ENCODE measurements around the gene GPER1. TPM values are rescaled to one million over a fixed set of nuclear protein-coding genes. Genes with fewer than 3 reads are reported as not detected.

Gene GPER1
- polyA plus RNA-seq, 1 experiment: 1.4 TPM

GRCh38 chr7:1099637-1100036 lies 11.7 kb downstream of the GPER1 start:
- ChIA-PET POLR2A (no interaction called here), CTCF (interaction anchor here (1.4 to 1.5 kb wide), 3 partner anchors 12 to 107 kb away, joined by 4 to 6 read pairs (median 5); partner anchors contain the start of gene GPER1)
- H3K4me3 ChIP-seq (ENCODE audit: low read depth, low read length): no peak overlapping the region
- no peak for TF ChIP-seq CTCF (IDR thresholded peaks at IDR 0.05; ENCODE audit: low read depth, low read length)
- peaks cover 5% of the 10 kb centered on the region; the same call in 1 of the 2 replicates for H3K9me3 ChIP-seq (ENCODE audit: control insufficient read depth, insufficient read depth, low read length)
- H3K27me3 ChIP-seq (ENCODE audit: control insufficient read depth, insufficient read depth, low read length): no peaks in the 10 kb centered on the region
- DNase-seq (ENCODE audit: low read depth, low spot score): no peak
- H3K27ac ChIP-seq (ENCODE audit: low read depth, low read length): no peak overlapping the region

GRCh38 chr7:1100386-1100785 lies 12.5 kb downstream of the GPER1 start:
- DNase-seq (ENCODE audit: low read depth, low spot score): no peak
- Histone ChIP-seq H3K27ac (ENCODE audit: low read depth, low read length) (no peak overlapping the region), H3K4me3 (ENCODE audit: low read depth, low read length) (no peak overlapping the region), H3K27me3 (ENCODE audit: control insufficient read depth, insufficient read depth, low read length) (no peaks in the 10 kb centered on the region), H3K9me3 (ENCODE audit: control insufficient read depth, insufficient read depth, low read length) (peaks cover 5% of the 10 kb centered on the region; the same call in 1 of the 2 replicates)
- ChIA-PET POLR2A (no interaction called here), CTCF (interaction anchor here (1.3 to 1.5 kb wide), 3 partner anchors 13 to 107 kb away, joined by 3 to 6 read pairs (median 5); partner anchors contain the start of gene GPER1)
- TF ChIP-seq CTCF (IDR thresholded peaks at IDR 0.05; ENCODE audit: low read depth, low read length): no peak

GRCh38 chr7:1100834-1101562 lies 13.1 kb downstream of the GPER1 start:
- ChIA-PET CTCF (interaction anchor here (1.3 to 1.4 kb wide), 2 partner anchors 15 to 108 kb away, joined by 3 to 5 read pairs; no protein-coding TSS in a partner anchor), POLR2A (no interaction called here)
- H3K4me3 ChIP-seq (ENCODE audit: low read depth, low read length): no peak overlapping the region
- no peak overlapping the region for H3K27ac ChIP-seq (ENCODE audit: low read depth, low read length)
- no peaks in the 10 kb centered on the region for H3K27me3 ChIP-seq (ENCODE audit: control insufficient read depth, insufficient read depth, low read length)
- peaks cover 5% of the 10 kb centered on the region; the same call in 1 of the 2 replicates for H3K9me3 ChIP-seq (ENCODE audit: control insufficient read depth, insufficient read depth, low read length)
- no peak for DNase-seq (ENCODE audit: low read depth, low spot score)
- no peak for TF ChIP-seq CTCF (IDR thresholded peaks at IDR 0.05; ENCODE audit: low read depth, low read length)

GRCh38 chr7:1101563-1102431 lies 13.9 kb downstream of the GPER1 start:
- Histone ChIP-seq H3K27ac (ENCODE audit: low read depth, low read length) (no peak overlapping the region), H3K4me3 (ENCODE audit: low read depth, low read length) (no peak overlapping the region), H3K27me3 (ENCODE audit: control insufficient read depth, insufficient read depth, low read length) (no peaks in the 10 kb centered on the region), H3K9me3 (ENCODE audit: control insufficient read depth, insufficient read depth, low read length) (peaks cover 5% of the 10 kb centered on the region; the same call in 1 of the 2 replicates)
- TF ChIP-seq CTCF (IDR thresholded peaks at IDR 0.05; ENCODE audit: low read depth, low read length): no peak
- no peak for DNase-seq (ENCODE audit: low read depth, low spot score)
- ChIA-PET CTCF (interaction anchor here (1.2 to 1.3 kb wide), 2 partner anchors 16 kb away, joined by 3 to 4 read pairs; no protein-coding TSS in a partner anchor), POLR2A (no interaction called here)

Measured in AG04450 (cell line).